ENCODE measurements around the gene CYP51A1. TPM values are rescaled to one million over a fixed set of nuclear protein-coding genes. Genes with fewer than 3 reads are reported as not detected.
"Not testable (repeated sequence)": the region's sequence is repeated elsewhere in the genome, so short reads cannot be mapped to it uniquely, and the experiment has no call there.

Gene CYP51A1
- total RNA-seq (ENCODE audit: insufficient read depth, low replicate concordance), result 93.4 TPM

- DNase-seq (ENCODE audit: low spot score), result peak; percentile 96
Measured at GRCh38 chr7:92134271-92135051, at the start of gene CYP51A1. TSS of gene CYP51A1 (minus strand) at chr7:92134477. CDS start at chr7:92134364, 113 bp downstream.

- peak; percentile 82 for DNase-seq (ENCODE audit: low spot score)
Measured at GRCh38 chr7:92178928-92179924, 44.9 kb upstream of the CYP51A1 start, which contains the start of gene LRRD1. TSS of gene LRRD1 (minus strand) at chr7:92179142. CDS start at chr7:92165202, 13,940 bp downstream.

- DNase-seq (ENCODE audit: low spot score), result peak; percentile 17
Measured at GRCh38 chr7:92177362-92177761, 43.1 kb upstream of the CYP51A1 start.

GRCh38 chr7:92169529-92169928 is 35.3 kb upstream of the CYP51A1 start:
- not testable (repeated sequence) for DNase-seq (ENCODE audit: low spot score)

- no peak for DNase-seq (ENCODE audit: low spot score)
Measured at GRCh38 chr7:92161271-92161670, 27.0 kb upstream of the CYP51A1 start.

GRCh38 chr7:92158660-92159575 is 24.6 kb upstream of the CYP51A1 start:
- DNase-seq (ENCODE audit: low spot score), result no peak

- peak; percentile 80 for DNase-seq (ENCODE audit: low spot score)
Measured at GRCh38 chr7:92156990-92157389, 22.7 kb upstream of the CYP51A1 start.

GRCh38 chr7:92155108-92155739 is 20.9 kb upstream of the CYP51A1 start:
- no peak for DNase-seq (ENCODE audit: low spot score)

GRCh38 chr7:92150450-92151017 is 16.3 kb upstream of the CYP51A1 start:
- DNase-seq (ENCODE audit: low spot score), result no peak

- DNase-seq (ENCODE audit: low spot score), result no peak
Measured at GRCh38 chr7:92149736-92150239, 15.5 kb upstream of the CYP51A1 start.

GRCh38 chr7:92143192-92143880 is 9.1 kb upstream of the CYP51A1 start:
- DNase-seq (ENCODE audit: low spot score), result not testable (repeated sequence)

GRCh38 chr7:92142791-92143190 is 8.5 kb upstream of the CYP51A1 start:
- not testable (repeated sequence) for DNase-seq (ENCODE audit: low spot score)

- no peak for DNase-seq (ENCODE audit: low spot score)
Measured at GRCh38 chr7:92141161-92141560, 6.9 kb upstream of the CYP51A1 start.

GRCh38 chr7:92137557-92137956 is 3.3 kb upstream of the CYP51A1 start:
- peak; percentile 69 for DNase-seq (ENCODE audit: low spot score)

- DNase-seq (ENCODE audit: low spot score), result peak; percentile 68
Measured at GRCh38 chr7:92135052-92135889, 994 bp upstream of the CYP51A1 start.

- peak; percentile 67 for DNase-seq (ENCODE audit: low spot score)
Measured at GRCh38 chr7:92133737-92134270, 473 bp downstream of the CYP51A1 start.

GRCh38 chr7:92133133-92133736 is 1.0 kb downstream of the CYP51A1 start:
- no peak for DNase-seq (ENCODE audit: low spot score)
